Right ventricle myocardium inferior (tissue), 1 donor: ENCODE results near the gene TMEM131. TPM values are rescaled to one million over a fixed set of nuclear protein-coding genes. Genes with fewer than 3 reads are reported as not detected.
"Not testable (repeated sequence)": the region's sequence is repeated elsewhere in the genome, so short reads cannot be mapped to it uniquely, and the experiment has no call there.

Experiments
- ATAC-seq: fragments of 200-7000 bp; cut with Tn5 transposase; one replicate; pipeline ENCODE4 v1.9.1; 2020; ENCODE audit warnings: mild to moderate bottlenecking, moderate library complexity
- DNase-seq: peaks from one replicate; pipeline ENCODE4 v3.0.0; 2021; ENCODE audit errors: missing footprints
- intact Hi-C: fragments of 100-400 bp; cut with DNase I; formaldehyde crosslinking; loops from one replicate; pipeline ENCODE4 v1.11.0; 2022
- total RNA-seq: library from RNA; stranded (reverse); fragmentation: NEBNext Ultra II Directional; extraction: Animal tissue kit (Norgen Biotek cat#: 25700); gene quantifications from one replicate; pipeline ENCODE4 v1.2.1, GENCODE V29; 2021
- donor health status: DM: no; HTN: yes; CAD: no; lungs with severe emphysema.

Gene TMEM131
- total RNA-seq, 1 donor from 2014 or later: 26.0 TPM

DNA sequence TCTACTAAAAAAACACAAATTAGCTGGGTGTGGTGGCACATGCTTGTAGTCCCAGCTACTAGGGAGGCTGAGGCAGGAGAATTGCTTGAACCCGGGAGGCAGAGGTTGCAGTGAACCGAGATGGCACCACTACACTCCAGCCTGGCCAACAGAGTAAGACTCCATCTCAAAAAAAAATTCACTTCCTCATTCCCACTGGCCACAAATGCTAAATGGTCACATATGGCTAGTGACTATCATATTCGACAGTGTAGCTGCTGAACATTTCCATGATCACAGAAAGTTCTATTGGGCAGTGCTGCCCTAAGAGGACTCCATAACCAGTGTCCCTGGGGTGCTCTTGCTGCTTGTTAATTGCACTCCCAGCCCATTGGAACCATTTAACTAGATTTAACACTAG is 26.3 kb upstream of the TMEM131 start:
- ATAC-seq, DNase-seq, intact Hi-C loops: not testable (repeated sequence)

DNA sequence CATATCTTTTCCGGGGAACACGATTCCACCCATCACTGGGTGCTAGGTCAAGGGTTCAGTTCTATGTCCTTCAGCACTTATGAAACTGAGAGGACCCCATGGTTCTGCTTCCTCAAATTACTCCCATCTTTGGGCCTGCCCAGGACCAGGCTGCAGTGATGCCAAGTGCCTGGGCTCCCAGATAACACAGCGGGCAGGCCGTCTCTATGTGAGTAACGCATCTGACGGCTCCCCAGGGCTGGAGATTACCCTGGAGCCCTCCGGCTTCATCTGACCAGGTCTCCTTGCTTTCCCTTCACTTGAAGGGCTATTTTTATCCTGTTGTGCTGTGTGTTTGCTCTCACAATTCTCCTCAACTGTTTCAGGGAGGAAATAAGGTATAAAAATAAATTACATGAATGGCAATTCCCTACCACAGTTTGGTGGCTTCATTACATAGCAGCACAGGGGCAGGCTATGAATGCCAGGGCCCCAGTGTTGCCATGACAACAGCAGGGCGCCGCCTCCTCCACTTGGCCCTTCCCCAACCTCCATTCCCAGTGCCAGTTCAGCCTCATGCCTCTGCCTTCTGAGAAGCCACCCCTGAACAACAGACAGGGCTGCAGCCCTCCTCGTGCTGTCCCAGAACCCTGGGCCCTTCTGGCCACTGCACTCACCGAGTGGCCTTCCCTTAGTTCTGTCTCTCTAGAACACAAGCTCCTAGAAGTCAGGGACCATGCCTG is 25.4 kb upstream of the TMEM131 start:
- DNase-seq (no peak), ATAC-seq (no peak)
- intact Hi-C loops: no loop called here

DNA sequence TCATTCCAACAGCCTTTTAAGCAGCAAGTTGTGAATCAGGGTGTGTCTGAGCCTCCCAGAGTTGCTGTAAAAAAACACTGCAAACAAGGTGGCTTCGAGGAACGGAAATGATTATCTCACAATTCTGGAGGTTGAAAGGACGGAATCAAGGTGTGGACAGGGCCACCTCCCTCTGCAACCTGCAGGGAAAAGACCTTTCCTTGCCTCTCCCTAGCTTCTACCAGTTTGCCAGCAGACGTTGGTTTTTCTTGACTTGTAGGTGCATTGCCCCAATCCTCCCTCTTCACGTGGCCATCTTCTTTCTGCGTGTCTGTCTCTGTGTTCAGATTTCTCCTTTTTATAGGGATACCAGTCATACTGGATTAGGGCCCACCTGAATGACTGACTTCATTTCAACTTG is 24.8 kb upstream of the TMEM131 start:
- intact Hi-C loops: no loop called here
- ATAC-seq (no peak), DNase-seq (no peak)

DNA sequence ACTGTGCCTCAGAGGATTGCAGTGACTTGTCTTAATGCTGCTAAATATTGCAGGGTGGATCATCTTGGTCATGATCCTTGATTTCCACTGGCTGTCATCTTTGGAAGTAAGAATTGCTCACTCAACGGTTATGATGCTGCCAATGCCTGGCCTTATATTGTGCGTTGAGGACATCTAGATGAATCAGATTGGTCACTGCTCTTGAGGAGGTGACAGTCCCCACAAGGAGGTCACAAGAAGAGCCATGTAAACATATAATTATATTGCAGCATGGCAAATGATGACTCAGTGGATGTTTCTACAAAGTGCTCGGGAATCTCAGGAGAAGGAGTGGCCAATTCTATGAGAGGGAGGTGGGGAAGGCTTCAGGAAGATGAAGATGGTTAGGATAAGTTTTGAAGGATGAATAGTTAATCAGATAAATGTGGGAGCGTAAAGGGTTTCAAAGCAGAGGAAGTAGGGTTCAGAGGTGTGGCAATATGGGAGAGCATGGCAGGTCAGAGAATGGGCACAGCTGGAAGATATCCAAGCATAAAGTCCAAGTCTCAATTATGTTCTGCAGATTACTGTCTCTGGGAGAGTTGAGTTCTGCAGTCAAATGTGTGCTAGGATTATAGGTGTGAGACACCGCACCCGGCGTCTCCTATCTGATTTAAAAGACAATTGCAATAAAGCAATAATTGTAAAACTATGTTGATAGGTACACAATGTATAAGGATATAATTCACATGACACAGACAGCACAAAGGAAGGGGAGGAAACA is 21.3 kb upstream of the TMEM131 start:
- no peak for ATAC-seq
- intact Hi-C loops: no loop called here

DNA sequence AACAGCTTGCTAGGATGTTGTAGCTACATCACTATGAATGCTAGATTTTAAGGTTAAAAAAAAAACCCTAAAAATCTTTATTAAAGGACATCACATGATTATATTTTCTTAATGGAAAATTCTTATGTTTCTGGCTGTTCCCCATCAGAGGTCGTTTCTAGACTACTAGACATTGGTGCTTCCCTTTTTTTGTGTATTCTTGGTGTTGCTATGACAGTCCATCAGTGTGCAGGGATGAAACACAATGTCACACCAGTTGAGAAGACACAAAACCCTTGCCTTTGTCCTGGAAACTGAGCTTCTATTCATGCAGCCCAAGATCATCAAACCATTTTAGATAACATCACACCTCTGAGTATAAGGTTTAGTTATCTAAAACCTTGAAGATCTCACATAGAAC is 19.9 kb upstream of the TMEM131 start:
- no peak for DNase-seq
- no peak for ATAC-seq
- intact Hi-C loops: no loop called here

More for the DNA sequence above, 21.3 kb upstream of the TMEM131 start:
- DNase-seq: no peak

DNA sequence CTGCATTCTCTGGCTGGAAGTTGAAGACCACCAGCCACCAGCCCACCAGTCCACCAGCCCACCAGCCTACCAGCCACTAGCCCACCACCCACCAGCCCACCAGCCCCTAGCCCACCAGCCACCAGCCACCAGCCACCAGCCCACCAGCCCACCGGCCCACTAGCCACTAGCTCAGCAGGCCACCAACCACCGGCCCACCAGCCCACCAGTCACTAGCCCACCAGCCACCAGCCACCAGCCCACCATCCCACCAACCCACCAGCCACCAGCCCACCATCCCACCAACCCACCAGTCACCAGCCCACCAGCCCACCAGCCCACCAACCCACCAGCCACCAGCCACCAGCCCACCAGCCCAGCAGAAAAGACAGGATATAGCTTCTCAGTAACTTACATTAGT is 18.6 kb upstream of the TMEM131 start:
- intact Hi-C loops: loop anchor here (5.0 kb wide), 1 partner anchor 148 kb away; no protein-coding TSS in a partner anchor
- DNase-seq (no peak), ATAC-seq (no peak)

DNA sequence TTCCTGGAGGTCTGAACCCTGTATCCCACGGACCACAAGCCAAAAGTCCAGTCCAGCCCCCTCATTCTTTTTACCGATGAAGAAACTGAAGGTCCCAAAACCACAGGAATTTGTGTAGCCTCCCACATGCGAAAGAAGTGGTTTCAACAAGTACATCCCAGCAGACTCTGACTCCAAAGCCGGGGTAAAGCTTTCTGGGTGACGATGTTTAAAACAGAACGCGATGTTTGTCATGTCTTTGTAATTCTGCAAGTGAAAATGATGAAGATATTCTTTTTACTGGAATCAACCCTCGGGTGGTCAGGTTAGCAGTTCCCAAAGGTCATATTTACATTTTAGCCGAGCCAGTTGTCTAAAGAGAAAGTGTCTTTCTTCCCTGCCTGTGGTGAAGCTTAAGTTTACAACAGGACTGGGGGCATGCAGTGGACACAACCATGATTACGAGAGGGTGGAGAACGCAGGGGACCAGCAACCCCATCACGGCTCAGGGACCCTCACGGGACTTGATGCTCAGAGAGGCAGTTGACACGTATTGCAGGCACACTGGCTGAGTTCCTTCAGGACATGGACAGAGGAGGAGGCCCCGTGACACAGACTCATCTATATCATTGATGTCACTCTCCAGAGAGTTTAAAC is 17.8 kb upstream of the TMEM131 start:
- no peak for DNase-seq
- intact Hi-C loops: loop anchor here (5.0 kb wide), 1 partner anchor 149 kb away; no protein-coding TSS in a partner anchor
- ATAC-seq: no peak

DNA sequence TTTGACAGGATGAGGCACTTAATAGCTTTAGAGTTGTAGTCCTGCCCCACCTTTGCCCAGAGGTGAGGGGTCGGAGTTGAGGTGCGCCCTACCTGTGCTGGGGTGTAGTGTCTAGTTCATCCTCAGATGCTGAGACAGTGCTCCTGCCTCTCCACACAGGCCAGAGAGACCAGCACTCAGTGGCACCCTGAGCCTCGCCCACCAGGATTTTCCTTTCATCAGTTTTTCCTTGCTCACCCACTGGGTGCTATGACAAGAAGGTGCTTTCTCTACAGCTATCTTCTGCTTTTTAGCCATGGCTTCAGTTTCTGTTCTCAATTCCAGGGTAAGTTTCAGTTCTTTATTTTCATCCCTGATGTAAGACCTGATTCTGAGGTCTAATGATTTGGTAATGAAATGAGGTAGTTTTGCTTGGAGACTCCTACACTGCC is 16.8 kb upstream of the TMEM131 start:
- peak; percentile 40 for ATAC-seq
- intact Hi-C loops: loop anchor here (5.0 kb wide), 1 partner anchor 150 kb away; no protein-coding TSS in a partner anchor
- no peak for DNase-seq

DNA sequence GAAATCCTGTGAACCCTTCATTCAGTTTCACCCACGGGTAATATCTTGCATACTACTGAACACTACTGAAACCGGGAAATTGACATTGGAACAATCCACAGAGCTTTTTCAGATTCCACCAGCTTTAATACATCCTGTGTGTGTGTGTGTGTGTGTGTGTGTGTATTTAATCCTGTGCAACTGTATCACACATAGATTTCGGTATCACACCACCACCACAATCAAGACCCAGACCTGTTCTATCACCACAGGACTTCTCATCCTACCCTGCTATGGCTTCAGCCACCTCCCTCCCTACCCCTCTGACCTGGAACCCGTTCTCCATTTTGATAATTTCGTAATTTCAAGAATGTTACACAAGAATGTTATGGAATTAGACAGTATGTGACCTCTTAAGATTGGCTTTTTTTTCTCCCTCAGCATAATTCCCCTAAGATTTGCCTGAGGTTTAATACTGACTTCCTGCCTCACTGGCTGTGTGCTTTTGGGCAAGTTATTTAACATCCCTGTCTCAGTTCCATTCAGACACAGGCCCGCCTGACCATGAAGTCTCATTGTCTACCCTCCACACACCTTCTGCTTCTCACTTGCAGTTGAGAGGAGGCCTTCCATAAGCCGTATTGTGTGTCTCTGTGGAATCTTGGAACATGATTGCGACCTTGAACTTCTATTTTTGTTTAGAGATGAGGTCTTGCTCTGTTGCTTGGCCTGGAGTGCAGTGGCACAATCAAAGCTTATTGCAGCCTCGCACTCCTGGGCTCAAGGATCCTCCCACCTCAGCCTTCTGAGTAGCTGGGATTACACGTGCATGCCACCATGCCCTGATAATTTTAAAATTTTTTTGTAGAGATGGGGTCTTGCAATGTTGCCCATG is 14.4 kb upstream of the TMEM131 start:
- no peak for ATAC-seq
- intact Hi-C loops: loop anchor here (5.0 kb wide), 1 partner anchor 152 kb away; no protein-coding TSS in a partner anchor
- DNase-seq: no peak

DNA sequence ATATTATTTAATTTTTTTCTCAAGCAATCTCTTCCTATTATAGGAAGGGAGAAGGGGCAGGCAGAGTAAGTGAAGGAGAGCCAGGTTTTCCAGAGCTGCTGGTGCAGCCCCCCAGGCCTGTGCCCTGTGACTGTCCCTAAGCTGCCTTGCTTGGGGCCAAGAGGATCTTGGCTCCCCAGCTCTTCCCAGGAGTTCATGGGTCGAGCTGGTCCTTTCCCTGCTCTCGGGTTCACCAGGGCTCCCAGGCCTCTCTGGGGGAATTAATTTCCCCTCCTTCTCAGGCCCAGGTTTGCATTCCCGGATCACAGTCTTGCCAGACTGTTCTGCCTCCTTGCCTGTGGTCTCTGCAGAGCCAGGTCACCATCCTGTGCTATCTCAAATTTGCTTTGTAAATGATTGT is 12.7 kb upstream of the TMEM131 start:
- ATAC-seq (no peak), DNase-seq (no peak)
- intact Hi-C loops: no loop called here

DNA sequence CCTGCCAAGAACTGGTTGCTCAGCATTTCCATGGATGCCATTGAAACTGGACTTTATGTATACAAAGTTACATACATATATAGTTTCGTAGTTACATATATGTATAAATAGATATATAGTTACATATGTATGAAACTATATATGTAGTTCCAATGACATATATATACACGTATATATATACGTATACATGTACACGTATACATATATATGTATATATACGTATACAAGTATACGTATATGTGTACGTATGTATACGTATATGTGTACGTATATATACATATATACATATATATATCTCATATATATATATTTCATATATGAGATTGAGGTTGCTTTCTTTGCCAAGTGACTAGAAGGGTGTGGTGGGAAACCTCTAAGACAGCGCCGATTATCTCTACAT is 10.6 kb upstream of the TMEM131 start:
- intact Hi-C loops: no loop called here

DNA sequence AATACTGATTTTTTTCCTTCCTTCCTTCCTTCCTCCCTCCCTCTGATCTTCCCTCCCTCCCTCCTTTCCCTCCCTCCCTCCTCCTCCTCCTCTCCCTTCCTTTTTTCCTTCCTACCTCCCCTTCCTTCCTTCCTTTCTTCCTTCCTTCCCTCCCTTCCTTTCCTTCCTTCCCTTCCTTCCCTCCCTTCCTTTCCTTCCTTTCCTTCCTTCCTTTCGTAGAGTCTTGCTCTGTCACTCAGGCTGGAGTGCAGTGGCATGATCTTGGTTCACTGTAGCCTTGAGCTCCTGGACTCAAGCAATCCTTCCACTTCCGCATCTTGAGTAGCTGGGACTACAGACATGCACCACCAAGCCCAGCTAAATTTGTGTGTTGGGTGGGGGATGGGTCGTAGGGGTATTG is 8.9 kb upstream of the TMEM131 start:
- intact Hi-C loops: no loop called here
- ATAC-seq (no peak), DNase-seq (no peak)

More for the DNA sequence above, 10.6 kb upstream of the TMEM131 start:
- DNase-seq: no peak
- no peak for ATAC-seq

DNA sequence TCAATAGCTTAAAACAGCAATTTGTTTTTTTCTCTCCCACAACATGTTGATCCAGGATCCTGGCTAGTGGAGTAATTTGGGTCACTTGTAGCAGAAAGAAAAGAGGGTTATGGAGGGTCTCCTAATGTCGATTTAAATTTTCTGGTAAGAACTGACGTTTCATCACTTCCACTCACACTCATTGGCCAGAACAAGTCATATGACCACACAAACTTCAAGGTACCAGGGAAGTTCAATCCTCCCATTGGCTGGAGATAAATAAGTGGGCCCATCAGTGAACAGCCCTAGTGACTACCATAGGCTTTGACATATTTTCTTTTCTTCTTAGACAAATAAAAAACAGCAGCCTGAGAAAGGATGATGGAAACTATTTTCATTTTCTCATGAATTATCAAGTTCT is 8.3 kb upstream of the TMEM131 start:
- DNase-seq (no peak), ATAC-seq (no peak)
- intact Hi-C loops: no loop called here

DNA sequence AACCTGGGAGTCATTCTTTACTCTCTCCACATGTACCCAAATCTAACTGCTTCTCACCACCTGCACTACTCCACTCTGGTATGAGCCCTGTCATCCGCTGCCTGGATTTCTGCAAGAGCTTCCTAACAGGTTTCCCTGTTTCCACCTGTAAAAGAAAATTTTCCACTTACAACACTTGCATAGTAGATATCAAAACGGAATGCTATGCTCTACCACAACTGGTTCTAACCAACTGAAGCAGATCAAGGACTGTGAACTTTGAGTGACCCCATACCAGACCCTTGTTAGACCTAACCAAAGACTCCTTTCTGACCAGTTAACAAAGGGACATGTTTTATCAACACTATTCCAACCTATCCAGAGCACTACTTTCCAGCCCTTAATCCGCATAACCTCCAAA is 3.8 kb upstream of the TMEM131 start:
- ATAC-seq: no peak
- intact Hi-C loops: loop anchor here (5.0 kb wide), 2 partner anchors 163 to 192 kb away; no protein-coding TSS in a partner anchor
- no peak for DNase-seq

DNA sequence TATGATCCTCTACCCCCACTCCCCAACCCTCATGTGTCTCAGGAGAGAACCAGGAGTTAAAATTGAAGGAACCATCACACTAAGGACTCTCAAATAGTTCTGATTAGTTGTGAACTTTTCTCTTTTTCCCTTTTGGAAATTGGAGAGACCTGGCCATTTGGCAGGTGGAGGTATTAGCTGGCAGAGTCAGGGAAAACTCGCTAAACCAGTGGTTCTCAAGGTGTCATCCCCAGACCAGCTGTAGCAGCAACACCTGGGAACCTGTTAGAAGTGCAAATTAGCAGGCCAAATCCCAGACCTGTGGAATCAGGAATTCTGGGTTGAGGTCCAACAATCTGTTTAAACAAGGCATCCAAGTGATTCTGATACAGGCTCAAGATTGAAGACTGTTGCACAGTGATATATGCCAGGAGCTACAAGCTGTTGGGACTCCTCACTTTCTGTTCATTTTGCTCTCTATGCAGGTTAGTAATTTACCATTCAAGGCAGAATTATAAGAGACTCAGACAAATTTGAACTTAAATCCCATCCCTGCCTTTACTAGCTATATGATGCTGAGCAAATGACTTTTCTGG is 2.8 kb upstream of the TMEM131 start:
- ATAC-seq: no peak
- intact Hi-C loops: loop anchor here (5.0 kb wide), 2 partner anchors 164 to 191 kb away; no protein-coding TSS in a partner anchor

DNA sequence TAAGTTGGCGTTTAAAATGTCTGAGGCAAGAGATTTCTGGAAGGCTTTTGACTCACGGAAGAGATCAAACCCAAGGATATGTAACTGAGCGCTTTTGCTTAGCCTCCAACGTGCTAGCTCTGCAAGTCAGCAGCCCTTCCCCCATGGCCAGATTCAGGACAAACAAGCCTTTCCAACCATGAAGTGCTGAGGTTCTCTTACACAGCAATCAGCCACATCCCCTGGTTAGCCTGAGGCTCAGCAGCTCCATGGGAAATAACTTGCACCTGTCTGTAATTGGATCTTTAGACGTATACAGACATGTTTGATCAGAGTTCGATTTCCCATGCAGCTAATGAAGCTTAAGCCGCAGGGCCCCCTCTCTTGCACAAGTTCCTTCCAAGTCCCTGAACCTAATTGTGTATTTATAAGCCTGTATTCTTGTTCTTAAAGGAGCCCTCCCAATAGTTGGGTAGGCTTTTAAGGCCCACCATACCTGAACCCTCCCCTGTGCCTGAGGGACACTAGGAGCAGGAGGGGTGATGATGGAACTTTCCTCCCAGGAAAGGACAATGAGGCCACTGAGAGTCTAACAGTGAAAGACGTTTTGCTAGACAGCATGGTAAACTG is 2.1 kb upstream of the TMEM131 start:
- intact Hi-C loops: loop anchor here (5.0 kb wide), 2 partner anchors 164 to 191 kb away; no protein-coding TSS in a partner anchor
- DNase-seq (no peak), ATAC-seq (no peak)

More for the DNA sequence above, 2.8 kb upstream of the TMEM131 start:
- no peak for DNase-seq

DNA sequence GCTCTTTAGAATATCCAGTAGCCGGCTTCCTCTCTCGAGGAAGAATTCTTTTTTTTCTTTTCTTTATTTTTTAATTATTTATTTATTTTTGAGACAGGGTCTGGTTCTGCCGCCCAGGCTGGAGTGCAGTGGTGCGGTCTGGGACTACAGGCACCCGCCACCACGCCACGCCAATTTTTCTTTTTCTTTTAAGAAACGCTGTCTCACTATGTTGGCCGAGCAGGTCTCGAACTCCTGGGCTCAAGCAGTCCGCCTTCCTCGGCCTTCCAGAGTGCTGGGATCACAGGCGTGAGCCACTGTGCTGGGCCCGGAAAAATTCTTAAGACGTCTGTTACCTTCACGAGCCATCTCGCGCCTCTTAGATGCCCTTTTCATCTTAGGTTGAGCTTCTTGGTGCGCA is 931 bp upstream of the TMEM131 start:
- ATAC-seq (no peak), DNase-seq (no peak)
- intact Hi-C loops: loop anchor here (5.0 kb wide), 2 partner anchors 166 to 189 kb away; no protein-coding TSS in a partner anchor
